ENCODE data around the gene INF2.

The INF2 gene

DNA sequence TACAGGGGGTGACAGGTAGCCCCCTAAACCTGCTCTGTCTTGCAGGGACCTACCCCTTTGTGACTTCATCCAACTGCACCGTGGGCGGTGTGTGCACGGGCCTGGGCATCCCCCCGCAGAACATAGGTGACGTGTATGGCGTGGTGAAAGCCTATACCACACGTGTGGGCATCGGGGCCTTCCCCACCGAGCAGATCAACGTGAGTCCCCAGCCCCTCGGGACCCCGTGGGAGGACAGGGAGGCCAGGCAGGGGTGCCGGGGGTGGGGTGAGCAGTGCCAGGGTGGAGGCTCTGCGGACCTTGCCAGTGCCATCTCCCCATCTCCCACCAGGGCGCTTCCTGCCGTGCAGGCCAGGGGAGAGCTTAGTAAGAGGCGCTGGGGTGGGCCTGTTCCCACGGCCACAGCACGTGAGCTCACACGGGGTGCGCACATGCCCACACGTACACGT lies 52.4 kb downstream of the INF2 start:
- no peak overlapping the region for H3K4me3 ChIP-seq (ENCODE audit: low read depth, low read length)
- no peak for DNase-seq (ENCODE audit: low read depth)
- in situ Hi-C loops (cut with HindIII; ENCODE audit: low sequenced_read_pairs) = no loop called here
- TF ChIP-seq, protein P1, sequence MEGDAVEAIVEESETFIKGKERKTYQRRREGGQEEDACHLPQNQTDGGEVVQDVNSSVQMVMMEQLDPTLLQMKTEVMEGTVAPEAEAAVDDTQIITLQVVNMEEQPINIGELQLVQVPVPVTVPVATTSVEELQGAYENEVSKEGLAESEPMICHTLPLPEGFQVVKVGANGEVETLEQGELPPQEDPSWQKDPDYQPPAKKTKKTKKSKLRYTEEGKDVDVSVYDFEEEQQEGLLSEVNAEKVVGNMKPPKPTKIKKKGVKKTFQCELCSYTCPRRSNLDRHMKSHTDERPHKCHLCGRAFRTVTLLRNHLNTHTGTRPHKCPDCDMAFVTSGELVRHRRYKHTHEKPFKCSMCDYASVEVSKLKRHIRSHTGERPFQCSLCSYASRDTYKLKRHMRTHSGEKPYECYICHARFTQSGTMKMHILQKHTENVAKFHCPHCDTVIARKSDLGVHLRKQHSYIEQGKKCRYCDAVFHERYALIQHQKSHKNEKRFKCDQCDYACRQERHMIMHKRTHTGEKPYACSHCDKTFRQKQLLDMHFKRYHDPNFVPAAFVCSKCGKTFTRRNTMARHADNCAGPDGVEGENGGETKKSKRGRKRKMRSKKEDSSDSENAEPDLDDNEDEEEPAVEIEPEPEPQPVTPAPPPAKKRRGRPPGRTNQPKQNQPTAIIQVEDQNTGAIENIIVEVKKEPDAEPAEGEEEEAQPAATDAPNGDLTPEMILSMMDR (IDR thresholded peaks at IDR 0.05; ENCODE audit: low read depth, low read length, missing control alignments) = no peak

GRCh38 chr14:104742586-104743455 lies 53.4 kb downstream of the INF2 start:
- H3K4me3 ChIP-seq (ENCODE audit: low read depth, low read length) = no peak overlapping the region
- DNase-seq (ENCODE audit: low read depth) = no peak
- in situ Hi-C loops (cut with HindIII; ENCODE audit: low sequenced_read_pairs) = no loop called here
- TF ChIP-seq, protein P1 (IDR thresholded peaks at IDR 0.05; ENCODE audit: low read depth, low read length, missing control alignments) = no peak

GRCh38 chr14:104743461-104744380 lies 54.3 kb downstream of the INF2 start:
- in situ Hi-C loops (cut with HindIII; ENCODE audit: low sequenced_read_pairs) = no loop called here
- no peak for DNase-seq (ENCODE audit: low read depth)
- TF ChIP-seq, protein P1 (IDR thresholded peaks at IDR 0.05; ENCODE audit: low read depth, low read length, missing control alignments) = no peak
- no peak overlapping the region for H3K4me3 ChIP-seq (ENCODE audit: low read depth, low read length)

DNA sequence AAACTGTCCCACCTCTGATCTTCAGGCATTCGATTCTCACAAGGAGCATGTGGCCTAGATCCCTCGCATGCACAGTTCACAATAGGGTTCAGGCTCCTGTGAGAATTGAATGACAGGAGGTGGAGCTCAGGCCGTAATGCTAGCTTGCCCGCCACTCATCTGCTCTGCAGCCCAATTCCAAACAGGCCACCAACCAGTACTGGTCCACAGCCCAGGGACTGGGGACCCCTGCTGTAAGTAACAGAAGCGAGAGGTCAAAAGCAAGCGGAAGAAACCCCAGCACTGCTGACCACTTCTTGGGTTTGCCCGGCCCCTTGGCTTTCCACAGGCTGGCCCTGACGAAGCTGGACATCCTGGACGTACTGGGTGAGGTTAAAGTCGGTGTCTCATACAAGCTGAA lies 55.1 kb downstream of the INF2 start:
- in situ Hi-C loops (cut with HindIII; ENCODE audit: low sequenced_read_pairs) = no loop called here
- no peak overlapping the region for H3K4me3 ChIP-seq (ENCODE audit: low read depth, low read length)
- DNase-seq (ENCODE audit: low read depth) = no peak
- TF ChIP-seq, protein P1 (IDR thresholded peaks at IDR 0.05; ENCODE audit: low read depth, low read length, missing control alignments) = no peak

DNA sequence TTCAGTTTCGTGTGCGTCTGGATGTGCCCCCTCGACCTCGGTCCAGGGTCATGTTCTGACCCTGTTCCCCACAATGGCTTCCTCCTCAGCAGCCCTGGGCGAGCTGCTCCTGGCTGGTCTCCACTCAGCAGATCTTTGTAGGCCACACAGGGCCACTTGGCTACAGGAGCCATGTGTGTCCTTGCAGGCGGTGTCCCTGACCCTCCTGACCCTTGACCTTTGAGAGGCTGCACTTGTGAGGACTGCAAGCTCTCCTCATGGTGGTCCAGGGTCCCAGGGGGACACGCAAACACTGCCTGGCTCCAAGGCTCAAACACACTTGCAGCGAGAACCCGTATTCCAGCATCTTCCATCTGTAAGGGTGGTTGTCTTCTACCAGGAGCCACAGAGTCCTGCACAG lies 56.0 kb downstream of the INF2 start:
- DNase-seq (ENCODE audit: low read depth) = no peak
- in situ Hi-C loops (cut with HindIII; ENCODE audit: low sequenced_read_pairs) = no loop called here
- TF ChIP-seq, protein P1 (IDR thresholded peaks at IDR 0.05; ENCODE audit: low read depth, low read length, missing control alignments) = no peak
- no peak overlapping the region for H3K4me3 ChIP-seq (ENCODE audit: low read depth, low read length)

DNA sequence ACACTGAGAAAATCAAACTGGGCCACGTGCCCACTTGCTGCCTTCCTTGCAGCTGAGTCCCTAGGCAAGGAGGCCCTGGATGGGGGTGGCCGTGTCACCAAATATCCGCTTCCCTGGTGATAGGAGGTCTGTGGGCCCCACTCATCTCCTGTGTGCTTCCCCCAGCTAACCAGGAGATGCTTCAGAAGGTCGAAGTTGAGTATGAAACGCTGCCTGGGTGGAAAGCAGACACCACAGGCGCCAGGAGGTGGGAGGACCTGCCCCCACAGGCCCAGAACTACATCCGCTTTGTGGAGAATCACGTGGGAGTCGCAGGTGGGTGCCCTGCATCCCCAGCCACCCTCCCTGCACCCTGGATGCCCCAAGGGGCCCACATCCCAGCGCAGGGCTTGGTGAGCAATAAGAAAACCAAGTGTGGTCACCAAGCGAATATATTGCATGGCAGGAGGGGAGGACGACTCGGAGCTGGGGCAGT lies 56.7 kb downstream of the INF2 start:
- no peak overlapping the region for H3K4me3 ChIP-seq (ENCODE audit: low read depth, low read length)
- DNase-seq (ENCODE audit: low read depth) = no peak
- TF ChIP-seq, protein P1 (IDR thresholded peaks at IDR 0.05; ENCODE audit: low read depth, low read length, missing control alignments) = no peak
- in situ Hi-C loops (cut with HindIII; ENCODE audit: low sequenced_read_pairs) = no loop called here
